ENCODE measurements around the gene EIF2D. TPM values are rescaled to one million over a fixed set of nuclear protein-coding genes. Genes with fewer than 3 reads are reported as not detected.
A peak's percentile ranks its signal among the peaks of the same experiment; 100 is the strongest.
"Not testable (repeated sequence)": the region's sequence is repeated elsewhere in the genome, so short reads cannot be mapped to it uniquely, and the experiment has no call there.

The EIF2D gene, protein sequence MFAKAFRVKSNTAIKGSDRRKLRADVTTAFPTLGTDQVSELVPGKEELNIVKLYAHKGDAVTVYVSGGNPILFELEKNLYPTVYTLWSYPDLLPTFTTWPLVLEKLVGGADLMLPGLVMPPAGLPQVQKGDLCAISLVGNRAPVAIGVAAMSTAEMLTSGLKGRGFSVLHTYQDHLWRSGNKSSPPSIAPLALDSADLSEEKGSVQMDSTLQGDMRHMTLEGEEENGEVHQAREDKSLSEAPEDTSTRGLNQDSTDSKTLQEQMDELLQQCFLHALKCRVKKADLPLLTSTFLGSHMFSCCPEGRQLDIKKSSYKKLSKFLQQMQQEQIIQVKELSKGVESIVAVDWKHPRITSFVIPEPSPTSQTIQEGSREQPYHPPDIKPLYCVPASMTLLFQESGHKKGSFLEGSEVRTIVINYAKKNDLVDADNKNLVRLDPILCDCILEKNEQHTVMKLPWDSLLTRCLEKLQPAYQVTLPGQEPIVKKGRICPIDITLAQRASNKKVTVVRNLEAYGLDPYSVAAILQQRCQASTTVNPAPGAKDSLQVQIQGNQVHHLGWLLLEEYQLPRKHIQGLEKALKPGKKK
- polyA plus RNA-seq (ENCODE audit: insufficient read length): 37.8 TPM

DNA sequence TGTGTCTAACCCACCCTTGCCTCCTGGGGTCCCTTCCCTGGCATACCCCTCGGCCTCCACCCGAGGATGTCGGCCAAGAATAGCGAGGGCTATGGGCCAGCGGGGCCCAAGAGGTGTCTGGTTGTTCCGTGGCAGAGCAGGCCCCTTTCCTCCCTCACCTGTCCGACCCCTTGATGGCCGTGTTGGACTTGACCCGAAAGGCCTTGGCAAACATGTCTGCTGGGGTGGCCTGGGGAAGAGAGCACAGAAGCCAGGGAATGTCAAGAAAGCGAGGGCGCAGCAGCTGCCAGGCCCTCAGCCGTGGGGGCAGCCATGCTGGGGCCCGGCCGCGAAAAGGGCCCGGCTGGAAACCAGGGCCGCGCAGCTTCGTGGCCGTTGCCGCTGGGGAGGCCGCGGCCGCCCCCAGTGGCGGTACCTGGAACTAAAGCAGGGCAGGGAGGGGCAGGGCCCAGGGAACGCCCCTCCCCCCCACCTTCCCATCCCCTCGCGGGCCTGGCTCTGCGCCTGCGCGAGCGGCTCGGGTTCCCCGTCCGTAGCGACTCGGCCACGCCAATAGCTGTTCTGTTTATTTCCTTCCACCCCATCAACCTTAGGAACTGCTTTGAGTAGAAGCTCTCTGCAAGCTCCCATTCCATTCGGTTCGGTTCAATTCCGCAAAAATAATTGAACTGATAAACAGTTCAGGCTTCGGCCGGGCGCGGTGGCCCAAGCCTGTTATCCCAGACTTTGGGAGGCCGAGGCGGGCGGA, at the start of gene EIF2D:
TSS of gene EIF2D (minus strand) at position 337 of the 748 bp plus-strand sequence. CDS start at position 214, 123 bp downstream.
- peak; percentile 83 for DNase-seq (ENCODE audit: low read depth)

- DNase-seq (ENCODE audit: low read depth): no peak
These were observed 49.0 kb upstream of the EIF2D start for GRCh38 chr1:206661161-206661820.

GRCh38 chr1:206660136-206660535, 47.9 kb upstream of the EIF2D start:
- DNase-seq (ENCODE audit: low read depth): no peak

DNA sequence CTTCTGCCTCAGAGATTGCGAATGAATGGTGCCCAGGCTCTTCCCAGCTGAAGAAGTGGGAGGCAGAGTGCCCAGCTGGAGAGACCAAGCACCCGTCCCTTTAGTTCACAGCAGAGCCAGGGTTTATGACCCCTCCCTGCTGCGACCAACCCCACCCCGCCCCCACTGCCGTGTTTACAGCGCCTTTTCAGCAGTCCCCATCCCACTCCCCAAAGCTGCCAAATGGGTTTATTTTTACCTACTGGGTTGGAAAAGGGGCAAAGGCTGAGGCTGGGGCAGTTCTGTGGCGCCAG, 46.7 kb upstream of the EIF2D start:
- DNase-seq (ENCODE audit: low read depth): no peak

DNA sequence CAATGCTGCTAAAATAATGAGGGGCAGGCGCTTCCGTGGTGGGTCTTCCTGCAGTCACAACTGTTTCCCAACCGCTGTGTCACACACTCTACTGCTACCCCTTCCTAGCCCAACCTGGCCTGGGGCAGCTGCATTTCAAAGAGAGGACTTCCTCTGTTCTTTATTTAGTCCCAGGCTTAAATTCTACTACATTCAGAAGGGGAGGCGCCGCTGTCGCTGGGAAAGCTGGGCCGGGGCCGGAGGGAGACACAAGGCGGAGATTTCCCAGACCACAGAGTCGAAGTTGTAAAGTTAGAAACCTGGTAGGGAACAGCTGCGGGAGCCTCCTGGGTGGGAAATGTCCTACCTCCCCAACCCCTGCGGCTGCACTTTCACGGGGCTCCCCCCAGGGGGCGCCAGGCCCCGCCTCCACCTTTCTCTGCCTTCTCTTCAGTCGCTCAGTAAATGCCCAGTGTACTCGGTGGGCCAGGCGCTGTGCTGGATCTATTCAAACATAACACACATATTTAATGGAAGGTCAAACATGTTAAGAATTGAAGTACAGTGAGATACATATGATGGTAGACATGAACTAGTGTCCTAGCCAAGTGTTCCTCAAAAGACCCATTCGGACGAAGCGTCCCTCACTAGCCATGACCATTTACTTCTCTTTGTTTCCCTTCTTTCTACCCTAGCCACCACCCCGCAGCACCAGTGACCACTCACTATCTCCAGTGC, 46.2 kb upstream of the EIF2D start:
- DNase-seq (ENCODE audit: low read depth): no peak

GRCh38 chr1:206657751-206658150, 45.5 kb upstream of the EIF2D start:
- no peak for DNase-seq (ENCODE audit: low read depth)

DNA sequence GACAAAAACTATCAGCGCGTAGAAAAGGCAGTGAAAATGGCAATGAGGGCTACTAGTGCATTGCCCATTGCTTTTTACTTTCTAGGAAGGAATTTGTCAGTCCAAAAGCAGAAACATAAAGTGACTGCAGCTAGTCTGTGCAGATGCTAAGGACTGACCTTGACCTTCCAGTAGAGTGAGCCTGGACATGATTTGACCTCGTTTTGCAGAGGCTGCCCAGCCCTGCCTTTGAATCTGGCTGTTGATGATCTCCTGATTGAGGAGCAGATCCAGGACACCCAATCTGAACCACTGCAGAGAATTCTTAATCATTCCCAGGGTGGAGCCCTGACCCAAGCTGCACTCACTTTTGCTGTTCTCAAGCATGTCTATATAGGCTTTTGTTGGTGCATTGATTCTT, 44.7 kb upstream of the EIF2D start:
- no peak for DNase-seq (ENCODE audit: low read depth)

DNA sequence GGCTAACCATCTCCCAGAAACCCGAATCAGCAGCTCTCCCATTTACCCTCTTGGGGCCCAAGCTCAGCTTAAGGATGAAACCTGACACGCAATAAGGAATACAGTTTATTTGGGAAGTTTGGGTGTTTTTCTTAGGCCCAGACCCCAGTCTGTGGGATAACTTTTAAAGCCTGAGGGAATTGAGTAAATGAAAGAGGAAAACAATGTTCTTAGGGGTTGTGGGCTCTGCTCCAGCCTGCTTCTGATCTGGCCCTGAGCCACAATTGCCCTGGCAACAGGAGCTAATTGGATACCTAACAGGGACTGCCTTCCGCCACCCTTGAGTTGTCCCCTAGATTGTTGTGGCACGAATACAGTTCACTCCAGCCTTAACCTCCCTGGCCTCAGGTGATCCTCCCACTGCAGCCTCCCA, 43.2 kb upstream of the EIF2D start:
- no peak for DNase-seq (ENCODE audit: low read depth)

DNA sequence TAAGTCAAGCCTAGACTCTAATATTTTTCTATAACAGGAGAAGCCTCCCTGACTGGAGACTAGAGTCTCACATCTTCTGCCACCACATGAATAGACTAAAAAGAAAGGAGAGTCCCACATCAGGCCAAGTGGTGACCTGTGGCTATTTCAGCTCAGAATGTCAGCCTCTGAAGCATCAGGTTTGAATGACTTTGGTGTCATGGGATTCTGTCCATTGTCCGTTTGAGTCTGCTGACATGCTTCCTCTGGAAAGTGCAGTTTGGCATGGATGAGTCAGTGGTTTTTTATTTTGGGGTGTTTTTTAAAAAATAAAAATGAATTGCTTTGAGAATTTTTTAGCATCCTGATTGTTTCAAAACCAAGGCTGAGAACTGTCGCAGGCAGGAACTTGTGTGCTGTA, 42.6 kb upstream of the EIF2D start:
- no peak for DNase-seq (ENCODE audit: low read depth)

DNA sequence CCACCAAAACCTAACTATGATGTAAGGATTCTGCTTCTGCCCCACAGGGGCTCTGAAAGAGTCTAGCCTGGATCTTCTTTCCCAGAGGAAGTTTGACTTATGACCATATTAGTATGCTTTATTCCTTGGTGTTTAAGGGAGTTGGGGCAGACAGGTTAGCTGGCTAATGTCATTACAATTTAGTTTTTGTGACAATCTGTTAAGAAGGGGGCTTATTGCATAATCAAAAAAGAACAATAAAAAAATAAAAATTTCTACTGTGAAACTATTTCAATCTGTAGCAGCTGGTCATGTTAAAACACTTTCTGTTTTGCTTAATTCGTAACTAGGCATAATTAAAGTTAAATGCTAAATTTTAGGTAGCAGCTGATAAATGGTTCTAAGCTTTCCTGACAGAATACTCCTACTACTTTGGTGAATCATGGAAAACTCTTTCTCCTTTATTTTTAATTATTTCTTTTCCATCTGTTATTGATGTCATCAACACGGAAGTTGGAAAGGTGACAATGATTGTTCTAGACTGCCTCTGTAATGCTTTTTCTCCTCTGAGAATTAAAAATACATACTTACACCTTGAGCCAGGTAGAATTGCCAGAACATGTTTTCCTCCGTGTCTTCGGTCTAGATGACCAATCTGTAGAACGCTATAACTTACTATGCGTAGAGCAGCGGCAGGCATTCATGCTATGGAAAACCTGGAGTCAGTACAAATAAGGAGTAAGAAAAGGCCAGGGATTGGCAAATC, 41.6 kb upstream of the EIF2D start:
- DNase-seq (ENCODE audit: low read depth): no peak

DNA sequence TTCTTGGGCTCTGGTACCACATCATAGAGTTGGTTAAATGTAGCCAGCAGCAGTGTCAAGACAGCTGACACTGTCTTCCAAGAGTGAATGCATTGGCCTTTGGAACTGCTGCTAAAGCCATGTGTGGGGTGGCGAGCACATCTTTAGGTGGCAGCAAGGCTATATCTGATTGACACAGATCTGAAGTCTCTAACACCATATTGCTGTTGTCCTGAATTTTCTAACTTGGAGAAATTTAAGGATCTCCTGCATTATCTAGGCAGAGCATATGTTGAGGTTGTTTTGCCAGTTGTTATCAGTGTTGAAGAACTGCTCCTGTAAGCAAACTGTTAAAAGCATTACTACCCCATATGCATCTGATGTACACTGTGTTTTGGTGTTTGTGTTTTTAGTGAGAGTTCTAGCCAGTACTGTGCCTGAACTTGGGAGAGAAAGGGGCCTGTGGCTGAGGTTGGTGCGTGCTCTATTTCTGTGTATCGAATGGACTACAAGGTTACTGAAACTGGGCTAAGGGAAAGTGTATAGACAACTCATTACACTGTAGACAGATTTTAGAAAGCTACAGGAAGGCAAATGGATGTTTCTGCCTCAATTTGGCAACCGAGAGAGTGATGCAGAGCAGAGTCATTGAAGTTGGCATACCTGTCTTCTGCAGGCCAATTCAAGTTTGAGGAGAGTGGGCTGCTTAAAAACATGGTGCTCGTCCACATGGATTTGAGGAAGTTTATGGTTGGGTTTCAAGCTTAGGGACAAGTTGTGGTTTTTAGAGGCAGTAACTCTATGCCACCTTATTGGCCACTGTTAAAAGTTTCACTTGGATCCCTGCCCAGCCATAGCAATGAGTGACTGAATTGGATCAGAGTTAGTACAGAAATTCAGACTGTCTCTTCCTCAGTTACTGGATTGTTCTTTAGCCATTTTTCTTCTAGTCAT, 40.0 kb upstream of the EIF2D start:
- DNase-seq (ENCODE audit: low read depth): no peak

DNA sequence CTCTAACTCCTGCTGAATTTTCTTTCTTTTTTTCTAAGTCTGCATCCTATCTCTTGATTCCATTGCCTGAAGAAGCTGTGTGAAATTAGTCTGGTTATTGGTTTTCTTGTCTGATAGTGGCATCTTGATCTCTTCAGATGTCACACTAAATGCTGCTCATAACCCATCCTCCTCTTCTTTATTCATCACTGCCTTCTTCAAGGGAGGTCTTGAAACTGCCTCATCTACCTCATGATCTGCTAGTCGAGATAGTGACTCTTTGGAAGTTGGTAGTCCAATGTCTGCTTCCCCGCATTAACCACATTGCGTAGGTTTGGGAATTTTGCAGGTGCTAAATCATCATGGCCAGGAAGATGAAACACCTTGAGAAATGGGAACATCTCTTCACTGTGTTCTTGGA, 38.7 kb upstream of the EIF2D start:
- no peak for DNase-seq (ENCODE audit: low read depth)

DNA sequence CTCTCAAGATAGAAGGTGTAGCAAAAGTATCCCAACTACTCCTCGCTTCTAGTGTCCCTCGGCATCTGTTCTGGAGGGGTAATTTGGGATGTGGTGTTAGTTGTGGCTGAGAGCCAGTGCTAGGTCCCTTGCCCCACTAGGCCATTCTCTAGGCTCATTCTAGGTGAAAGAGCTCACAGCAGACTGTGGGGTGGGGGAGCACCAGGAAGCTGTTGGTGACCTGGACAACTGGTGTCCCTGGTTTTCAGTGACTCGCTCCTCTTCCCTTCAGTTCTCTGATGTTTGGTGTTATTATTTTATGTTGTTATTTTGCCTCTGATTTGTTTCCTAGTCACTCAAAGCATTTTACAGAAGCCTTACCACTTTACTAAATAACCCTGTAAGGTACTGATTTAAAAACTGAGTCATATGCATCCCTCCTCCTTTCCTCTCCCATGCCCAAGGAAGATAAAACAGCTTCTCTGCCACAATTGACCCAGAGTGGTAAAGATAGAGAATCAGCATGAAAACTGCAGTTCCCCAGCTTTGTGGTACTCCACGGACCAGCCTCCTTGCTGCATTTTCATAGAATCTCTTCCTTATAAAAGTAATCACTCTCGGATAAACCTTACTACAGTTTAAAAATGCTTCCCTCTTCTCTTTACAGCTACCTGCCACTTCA, 37.1 kb upstream of the EIF2D start:
- DNase-seq (ENCODE audit: low read depth): no peak

DNA sequence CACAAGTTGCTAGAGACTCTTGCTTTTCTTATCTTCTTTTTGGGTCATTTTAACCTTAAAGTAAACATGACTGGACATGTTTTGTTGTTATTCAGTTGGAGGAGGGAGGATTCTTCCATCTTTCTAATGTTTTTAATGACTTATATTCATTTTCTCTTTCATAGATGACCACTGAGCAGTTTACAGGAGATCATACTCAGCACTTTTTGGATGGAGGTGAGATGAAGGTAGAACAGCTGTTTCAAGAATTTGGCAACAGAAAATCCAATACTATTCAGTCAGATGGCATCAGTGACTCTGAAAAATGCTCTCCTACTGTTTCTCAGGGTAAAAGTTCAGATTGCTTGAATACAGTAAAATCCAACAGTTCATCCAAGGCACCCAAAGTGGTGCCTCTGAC, 35.0 kb upstream of the EIF2D start:
- no peak for DNase-seq (ENCODE audit: low read depth)

DNA sequence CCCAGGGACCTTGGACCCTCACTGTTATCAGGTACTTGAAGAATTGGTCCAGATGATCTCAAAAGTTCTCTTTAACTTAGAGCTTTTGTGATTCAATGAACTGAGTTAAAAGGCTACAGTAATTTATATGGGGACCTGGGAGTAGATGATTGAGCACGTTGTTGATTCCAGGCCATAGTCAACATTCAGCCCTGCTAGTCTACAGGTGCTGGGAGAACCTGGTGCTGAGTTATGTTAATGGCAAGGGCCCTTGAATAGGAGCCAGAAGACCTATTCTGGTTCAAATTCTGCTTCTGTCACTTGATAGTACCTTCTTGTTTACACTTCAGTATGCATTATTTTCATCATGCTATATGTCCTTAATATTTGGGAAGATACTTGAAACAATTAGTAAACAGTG, 34.2 kb upstream of the EIF2D start:
- DNase-seq (ENCODE audit: low read depth): no peak

- no peak for DNase-seq (ENCODE audit: low read depth)
These were observed 30.9 kb upstream of the EIF2D start for GRCh38 chr1:206643118-206643698.

- not testable (repeated sequence) for DNase-seq (ENCODE audit: low read depth)
These were observed 29.8 kb upstream of the EIF2D start for GRCh38 chr1:206642074-206642473.

GRCh38 chr1:206637605-206638004, 25.3 kb upstream of the EIF2D start:
- DNase-seq (ENCODE audit: low read depth): no peak

- DNase-seq (ENCODE audit: low read depth): no peak
These were observed 24.4 kb upstream of the EIF2D start for GRCh38 chr1:206636671-206637070.

Measured in forelimb muscle (tissue), 1 donor.